Gastroesophageal sphincter (tissue), 3 donors: ENCODE measurements around the gene NDUFA7.

Experiments
- CTCF ChIP-seq, 4 experiments: fragments of 200-600 bp in 2 of 4; fragments of 450-650 bp in 2 of 4; sonication (generic) in 1 of 4; IDR thresholded peaks; one replicate each; pipeline ENCODE4 v1.5.1; 2017 to 2019; ENCODE audit warnings: antibody characterized with exemption in 4 of 4, mild to moderate bottlenecking in 2 of 4, moderate library complexity in 2 of 4
- POLR2AphosphoS5 ChIP-seq: sonication (generic); formaldehyde crosslinking; IDR thresholded peaks from one replicate; pipeline ENCODE4 v1.6.1; 2017; ENCODE audit warnings: antibody characterized with exemption

GRCh38 chr19:8352134-8352827 is 31.1 kb upstream of the NDUFA7 start:
- TF ChIP-seq CTCF (IDR thresholded peaks at IDR 0.05) (no peak), POLR2AphosphoS5 (no peak)
